ENCODE measurements around the gene MFSD1.

DNA sequence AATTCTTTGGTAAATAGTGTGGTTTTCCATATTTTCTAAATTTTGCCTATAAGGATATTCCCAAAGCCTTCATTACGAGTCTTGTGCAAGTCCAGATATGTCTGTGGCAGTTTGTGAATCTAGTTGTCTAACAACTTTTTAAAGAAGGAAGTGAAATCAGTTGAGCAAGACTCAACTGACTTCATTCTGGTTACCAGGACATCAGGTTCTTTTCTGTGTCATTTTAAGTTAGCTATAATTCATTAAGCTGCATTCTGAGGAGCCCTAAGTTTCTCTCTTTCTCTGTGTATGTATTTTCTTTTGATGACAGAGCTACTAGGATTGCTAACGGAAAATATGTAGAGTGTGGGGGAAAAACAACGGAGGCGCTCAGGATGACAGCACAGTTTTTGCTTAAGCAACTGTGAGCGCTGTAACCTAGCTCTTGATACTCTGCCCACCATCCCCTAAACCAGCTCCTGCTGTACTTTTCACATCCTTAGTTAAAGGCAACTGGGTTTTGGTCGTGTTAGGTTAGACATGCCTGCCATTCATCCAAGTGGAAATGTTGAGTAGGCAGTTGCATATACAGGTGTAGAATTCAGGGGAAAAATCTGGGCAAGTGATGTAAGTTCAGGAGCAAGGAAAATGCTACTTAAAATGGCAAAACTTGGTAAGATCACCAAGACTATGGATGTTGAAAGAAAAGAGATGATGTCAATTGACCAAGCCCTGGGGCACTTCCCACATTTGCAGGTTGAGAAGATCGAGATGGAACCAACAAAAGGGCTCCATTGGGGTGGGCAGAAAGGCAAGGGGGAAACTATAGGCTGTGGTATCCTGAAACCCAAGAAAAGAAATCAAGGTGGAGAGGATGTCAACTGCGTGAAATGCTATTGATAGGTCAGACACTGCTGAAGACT lies 9.2 kb downstream of the MFSD1 start:
- TF ChIP-seq, protein P1, sequence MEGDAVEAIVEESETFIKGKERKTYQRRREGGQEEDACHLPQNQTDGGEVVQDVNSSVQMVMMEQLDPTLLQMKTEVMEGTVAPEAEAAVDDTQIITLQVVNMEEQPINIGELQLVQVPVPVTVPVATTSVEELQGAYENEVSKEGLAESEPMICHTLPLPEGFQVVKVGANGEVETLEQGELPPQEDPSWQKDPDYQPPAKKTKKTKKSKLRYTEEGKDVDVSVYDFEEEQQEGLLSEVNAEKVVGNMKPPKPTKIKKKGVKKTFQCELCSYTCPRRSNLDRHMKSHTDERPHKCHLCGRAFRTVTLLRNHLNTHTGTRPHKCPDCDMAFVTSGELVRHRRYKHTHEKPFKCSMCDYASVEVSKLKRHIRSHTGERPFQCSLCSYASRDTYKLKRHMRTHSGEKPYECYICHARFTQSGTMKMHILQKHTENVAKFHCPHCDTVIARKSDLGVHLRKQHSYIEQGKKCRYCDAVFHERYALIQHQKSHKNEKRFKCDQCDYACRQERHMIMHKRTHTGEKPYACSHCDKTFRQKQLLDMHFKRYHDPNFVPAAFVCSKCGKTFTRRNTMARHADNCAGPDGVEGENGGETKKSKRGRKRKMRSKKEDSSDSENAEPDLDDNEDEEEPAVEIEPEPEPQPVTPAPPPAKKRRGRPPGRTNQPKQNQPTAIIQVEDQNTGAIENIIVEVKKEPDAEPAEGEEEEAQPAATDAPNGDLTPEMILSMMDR (IDR thresholded peaks at IDR 0.05), result no peak
- TF ChIP-seq POLR2A (IDR thresholded peaks at IDR 0.05) (no peak), EP300 (IDR thresholded peaks at IDR 0.05) (no peak)
